K562 (cell line): ENCODE data around the gene ADGRB2. TPM values are rescaled to one million over a fixed set of nuclear protein-coding genes. Genes with fewer than 3 reads are reported as not detected.
A peak's percentile ranks its signal among the peaks of the same experiment; 100 is the strongest.

Experiments
- ARID4B ChIP-seq: sonication (generic); formaldehyde crosslinking; IDR thresholded peaks from 2 replicates; pipeline ENCODE4 v1.8.0; 2022; ENCODE audit warnings: mild to moderate bottlenecking, missing genetic modification reagents
- GABPA ChIP-seq: fragments of 200-800 bp; sonication (Bioruptor generic); conservative IDR thresholded peaks from 2 replicates; pipeline ENCODE4 v1.6.1; 2016; ENCODE audit warnings: low read depth, missing genetic modification characterization, missing compliant biosample characterization
- GATAD2A ChIP-seq: fragments of 450-650 bp; IDR thresholded peaks from 2 replicates; pipeline ENCODE4 v1.6.1; 2017
- JUN ChIP-seq, 2 experiments: sonication (generic) in 1 of 2; formaldehyde crosslinking in 1 of 2; IDR thresholded peaks; 2 replicates each; pipeline versions ENCODE4 v1.6.1 to v1.8.0; 2012 to 2022; ENCODE audit warnings: borderline replicate concordance in 2 of 2, mild to moderate bottlenecking in 2 of 2, improper control_type of control experiment in 1 of 2, low read depth in 1 of 2, low read length in 1 of 2, missing genetic modification reagents in 1 of 2
- KLF16 ChIP-seq: IDR thresholded peaks from 2 replicates; pipeline ENCODE4 v1.6.1; 2016; ENCODE audit warnings: antibody characterized with exemption
- SMARCB1 ChIP-seq: IDR thresholded peaks from 2 replicates; pipeline ENCODE4 v1.6.1; 2011; ENCODE audit warnings: improper control_type of control experiment, low read depth; ENCODE audit not compliant: insufficient read length
- SP1 ChIP-seq: sonication (generic); formaldehyde crosslinking; IDR thresholded peaks from 2 replicates; pipeline ENCODE4 v1.8.1; 2022; ENCODE audit warnings: mild to moderate bottlenecking, missing genetic modification reagents
- SUPT5H ChIP-seq: fragments of 450-650 bp; IDR thresholded peaks from 2 replicates; pipeline ENCODE4 v1.6.1; 2016
- TCF3 ChIP-seq: sonication (generic); formaldehyde crosslinking; IDR thresholded peaks from 2 replicates; pipeline ENCODE4 v1.4.0; 2020; ENCODE audit warnings: mild to moderate bottlenecking, missing genetic modification reagents
- THRAP3 ChIP-seq: fragments of 450-650 bp; IDR thresholded peaks from 2 replicates; pipeline ENCODE4 v1.6.1; 2016; ENCODE audit warnings: mild to moderate bottlenecking, inconsistent platforms, borderline replicate concordance
- ZBTB34 ChIP-seq: fragments of 250-450 bp; sonication (Bioruptor Pico); IDR thresholded peaks from 2 replicates; pipeline ENCODE4 v1.8.0; 2021; ENCODE audit warnings: mild to moderate bottlenecking, moderate library complexity
- ZBTB5 ChIP-seq: fragments of 450-650 bp; IDR thresholded peaks from 2 replicates; pipeline ENCODE4 v1.6.1; 2017; ENCODE audit warnings: antibody characterized with exemption
- ZFP30 ChIP-seq: fragments of 250-450 bp; sonication (Bioruptor Pico); IDR thresholded peaks from 2 replicates; pipeline ENCODE4 v1.8.0; 2022; ENCODE audit warnings: moderate library complexity, mild to moderate bottlenecking, inconsistent platforms, borderline replicate concordance
- ZFP36 ChIP-seq: fragments of 150-350 bp; IDR thresholded peaks from 2 replicates; pipeline ENCODE4 v1.6.1; 2018; ENCODE audit warnings: low read length, low read depth; ENCODE audit not compliant: partially characterized antibody
- ZNF184 ChIP-seq: sonication (generic); formaldehyde crosslinking; IDR thresholded peaks from 2 replicates; pipeline ENCODE4 v1.5.0; 2020; ENCODE audit warnings: missing genetic modification reagents
- polyA plus RNA-seq, 8 experiments: library from polyadenylated mRNA; depleted of rRNA in 4 of 8; stranded (reverse) in 5 of 8; unstranded in 3 of 8; fragments of >200 nt; fragmentation: Nextera tagmentation in 2 of 8; fragmentation: Illumina TruSeq in 1 of 8; extraction: Ambion mirVana in 2 of 8; extraction: Trizol in 1 of 8; gene quantifications; 2 replicates each; pipeline versions ENCODE4 v1.2.1 to v1.2.3, GENCODE V29; 2011 to 2014; ENCODE audit warnings: inconsistent platforms in 1 of 8, missing spikeins in 1 of 8
- total RNA-seq, 7 experiments: library from RNA; depleted of rRNA in 6 of 7; stranded (reverse); fragments of >200 nt in 6 of 7; fragmentation: Illumina TruSeq in 2 of 7; extraction: Trizol in 2 of 7; gene quantifications; 2 replicates each; pipeline versions ENCODE4 v1.2.1 to v1.2.3, GENCODE V29; 2011 to 2021; ENCODE audit warnings: low replicate concordance in 1 of 7
- TF ChIP-seq, protein P1 (sequence below): fragments of 450-650 bp; formaldehyde crosslinking; IDR thresholded peaks from 2 replicates; pipeline ENCODE4 v1.4.0; 2020; ENCODE audit warnings: mild to moderate bottlenecking, mixed read lengths

Gene ADGRB2
- total and polyA plus RNA-seq, 9 of the 15 experiments (the other 6 are each of a cell fraction or from before 2014, with no cell fraction given) = 0.04 to 0.23 (median 0.20) TPM; not detected in 2

GRCh38 chr1:31760471-31761470 is 3.4 kb downstream of the ADGRB2 start (continued):
- peak; percentile 70; the same call in 1 of the 2 replicates for TF ChIP-seq JUN (IDR thresholded peaks at IDR 0.05; ENCODE audit: borderline replicate concordance, low read depth, low read length)
- TF ChIP-seq JUN (CRISPR knock-in tag; IDR thresholded peaks at IDR 0.05; ENCODE audit: borderline replicate concordance) = 0 out of 2 replicates have a peak, but pooled peaks have one; percentile 65
- TF ChIP-seq ZBTB5 = no peak
- no peak for TF ChIP-seq KLF16
- TF ChIP-seq ZNF184 (CRISPR knock-in tag) = no peak
- no peak for TF ChIP-seq THRAP3
- 0 out of 2 replicates have a peak, but pooled peaks have one; percentile 43 for TF ChIP-seq SP1 (CRISPR knock-in tag)
- no peak for TF ChIP-seq TCF3 (CRISPR knock-in tag)
- TF ChIP-seq SMARCB1 = no peak
- 0 out of 2 replicates have a peak, but pooled peaks have one; percentile 33 for TF ChIP-seq GABPA (tag)
- TF ChIP-seq, protein P1, sequence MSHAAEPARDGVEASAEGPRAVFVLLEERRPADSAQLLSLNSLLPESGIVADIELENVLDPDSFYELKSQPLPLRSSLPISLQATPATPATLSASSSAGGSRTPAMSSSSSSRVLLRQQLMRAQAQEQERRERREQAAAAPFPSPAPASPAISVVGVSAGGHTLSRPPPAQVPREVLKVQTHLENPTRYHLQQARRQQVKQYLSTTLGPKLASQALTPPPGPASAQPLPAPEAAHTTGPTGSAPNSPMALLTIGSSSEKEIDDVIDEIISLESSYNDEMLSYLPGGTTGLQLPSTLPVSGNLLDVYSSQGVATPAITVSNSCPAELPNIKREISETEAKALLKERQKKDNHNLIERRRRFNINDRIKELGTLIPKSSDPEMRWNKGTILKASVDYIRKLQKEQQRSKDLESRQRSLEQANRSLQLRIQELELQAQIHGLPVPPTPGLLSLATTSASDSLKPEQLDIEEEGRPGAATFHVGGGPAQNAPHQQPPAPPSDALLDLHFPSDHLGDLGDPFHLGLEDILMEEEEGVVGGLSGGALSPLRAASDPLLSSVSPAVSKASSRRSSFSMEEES = no peak
- no peak for TF ChIP-seq SUPT5H
- no peak for TF ChIP-seq ZFP30
- no peak for TF ChIP-seq ZFP36
- TF ChIP-seq GATAD2A = peak; percentile 28; the same call in 1 of the 2 replicates
- TF ChIP-seq ARID4B = peak; percentile 80
- TF ChIP-seq ZBTB34 (CRISPR knock-in tag) = no peak
